HFFc6 (cell line): ENCODE data around the gene AOPEP. TPM values are rescaled to one million over a fixed set of nuclear protein-coding genes. Genes with fewer than 3 reads are reported as not detected.
"Not testable (repeated sequence)": the region's sequence is repeated elsewhere in the genome, so short reads cannot be mapped to it uniquely, and the experiment has no call there.

ENCODE experiments used
- DNase-seq: peaks from one replicate; pipeline ENCODE4 v3.0.0-alpha.2; 2018
- H3K27ac Mint-ChIP-seq: 2 replicates; pipeline ENCODE4 v1.8.0; 2020; ENCODE audit warnings: mild to moderate bottlenecking, mixed read lengths
- H3K27me3 Mint-ChIP-seq: 2 replicates; pipeline ENCODE4 v1.8.0; 2021; ENCODE audit warnings: mild to moderate bottlenecking, moderate library complexity, mixed read lengths; ENCODE audit not compliant: insufficient read depth
- H3K36me3 Mint-ChIP-seq: 2 replicates; pipeline ENCODE4 v1.8.0; 2021; ENCODE audit warnings: low read depth, mixed read lengths
- H3K4me1 Mint-ChIP-seq: 2 replicates; pipeline ENCODE4 v1.8.0; 2020; ENCODE audit warnings: low read depth, mixed read lengths
- H3K4me3 Mint-ChIP-seq: 2 replicates; pipeline ENCODE4 v1.8.0; 2020; ENCODE audit warnings: mild to moderate bottlenecking, moderate library complexity, mixed read lengths
- H3K9me3 Mint-ChIP-seq: 2 replicates; pipeline ENCODE4 v1.8.0; 2020; ENCODE audit warnings: mild to moderate bottlenecking, mixed read lengths
- CTCF ChIP-seq: fragments of 200-600 bp; sonication (generic); IDR thresholded peaks from 2 replicates; pipeline ENCODE4 v1.5.0; 2021; ENCODE audit warnings: antibody characterized with exemption, mild to moderate bottlenecking
- total RNA-seq, 6 experiments: library from RNA; stranded (reverse); fragmentation: NEBNext Ultra II Directional; extraction: Animal tissue kit (Norgen Biotek cat#: 25700); gene quantifications; 2 replicates in 1 of 6; 3 replicates in 5 of 6; pipeline ENCODE4 v1.2.3, GENCODE V29; 2021

Gene AOPEP
- total RNA-seq, 6 experiments from 2014 or later: 32.2 to 46.6 (median 36.3) TPM

- TF ChIP-seq CTCF: no peak
- peaks cover 31% of the 10 kb centered on the region for H3K36me3 Mint-ChIP-seq
Observed at GRCh38 chr9:94937214-94937903, 210.9 kb downstream of the AOPEP start.

DNA sequence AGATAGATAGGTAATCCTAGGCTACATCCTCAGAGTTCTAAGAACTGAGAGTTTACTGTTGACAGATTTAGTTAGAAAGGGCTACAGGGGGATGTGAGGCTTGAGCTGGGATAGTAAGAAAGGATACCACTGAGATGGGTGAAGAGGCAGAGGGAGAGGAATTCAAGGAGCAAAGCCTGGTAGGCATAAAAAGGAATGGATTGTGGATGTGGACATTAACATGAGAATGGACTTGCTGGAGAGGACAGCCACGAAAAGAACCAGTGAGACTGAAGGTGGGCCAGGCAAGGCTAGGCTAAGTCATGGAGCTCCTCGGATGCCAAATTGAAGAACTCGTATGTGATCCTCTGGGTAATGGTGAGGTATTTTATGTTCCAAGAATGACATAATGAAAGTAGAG lies 211.9 kb downstream of the AOPEP start:
- no peak for DNase-seq
- Mint-ChIP-seq H3K36me3 (peaks cover 31% of the 10 kb centered on the region), H3K4me3 (no peak overlapping the region), H3K27me3 (no peaks in the 10 kb centered on the region; the same call in 1 of the 2 replicates), H3K4me1 (peaks cover 62% of the 10 kb centered on the region), H3K27ac (peak overlapping the region; percentile 89), H3K9me3 (no peaks in the 10 kb centered on the region)
- TF ChIP-seq CTCF: no peak

More at GRCh38 chr9:94937214-94937903, 210.9 kb downstream of the AOPEP start:
- Mint-ChIP-seq H3K9me3 (no peaks in the 10 kb centered on the region), H3K27ac (peak overlapping the region; percentile 89), H3K4me3 (peak overlapping the region; percentile 23; the same call in 1 of the 2 replicates), H3K27me3 (no peaks in the 10 kb centered on the region; the same call in none of the 2 replicates), H3K4me1 (peaks cover 71% of the 10 kb centered on the region)
- DNase-seq: peak; percentile 92

- H3K4me3 Mint-ChIP-seq, H3K9me3 Mint-ChIP-seq, H3K27me3 Mint-ChIP-seq, H3K27ac Mint-ChIP-seq, DNase-seq: not testable (repeated sequence)
- Mint-ChIP-seq H3K4me1 (peaks cover 60% of the 10 kb centered on the region), H3K36me3 (peaks cover 24% of the 10 kb centered on the region)
Observed at GRCh38 chr9:94940296-94940695, 213.8 kb downstream of the AOPEP start.

DNA sequence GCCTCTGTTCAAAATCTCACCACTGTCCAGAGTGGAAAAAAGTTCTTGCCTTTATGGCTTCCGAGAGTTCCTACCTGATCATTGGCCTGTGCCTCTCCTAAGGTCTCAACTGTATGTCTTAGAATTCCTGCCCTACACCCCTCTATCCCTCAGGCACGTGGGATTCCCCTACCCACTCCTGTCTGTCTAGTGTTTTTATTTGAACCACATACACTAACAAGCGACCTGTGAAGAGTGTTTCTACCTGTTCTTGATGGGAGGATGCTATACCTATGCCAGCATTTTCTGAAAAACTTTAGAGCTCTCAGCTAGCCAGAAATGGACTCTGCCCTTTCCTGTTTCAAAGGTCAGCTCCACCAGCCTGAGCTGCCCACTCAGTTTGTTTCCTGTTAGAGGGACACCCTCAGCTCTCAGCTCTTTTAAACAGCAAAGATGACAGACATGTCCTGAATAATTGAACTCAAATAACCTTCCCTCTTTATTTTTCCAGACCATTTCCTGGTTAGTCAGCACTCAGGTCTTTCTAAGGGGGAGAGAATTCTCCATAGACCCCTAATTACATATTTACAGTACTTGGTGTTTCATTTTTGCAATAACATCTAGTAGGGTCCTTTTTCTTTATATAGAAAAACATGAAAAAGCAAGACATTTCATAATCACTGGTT lies 214.8 kb downstream of the AOPEP start:
- no peak for DNase-seq
- Mint-ChIP-seq H3K4me1 (peaks cover 65% of the 10 kb centered on the region), H3K4me3 (no peak overlapping the region), H3K9me3 (no peaks in the 10 kb centered on the region), H3K36me3 (peaks cover 17% of the 10 kb centered on the region), H3K27me3 (no peaks in the 10 kb centered on the region), H3K27ac (peak overlapping the region; percentile 29)
- no peak for TF ChIP-seq CTCF

- Mint-ChIP-seq H3K36me3 (peaks cover 12% of the 10 kb centered on the region), H3K4me3 (no peak overlapping the region), H3K4me1 (peaks cover 60% of the 10 kb centered on the region), H3K9me3 (no peaks in the 10 kb centered on the region), H3K27me3 (no peaks in the 10 kb centered on the region), H3K27ac (peak overlapping the region; percentile 94)
- DNase-seq: no peak
- TF ChIP-seq CTCF: no peak
Observed at GRCh38 chr9:94944626-94945025, 218.1 kb downstream of the AOPEP start.
